ENCODE measurements around the gene IGFBP7. TPM values are rescaled to one million over a fixed set of nuclear protein-coding genes. Genes with fewer than 3 reads are reported as not detected.
A peak's percentile ranks its signal among the peaks of the same experiment; 100 is the strongest.

The IGFBP7 gene
- total RNA-seq, 1 donor: 234 TPM

DNA sequence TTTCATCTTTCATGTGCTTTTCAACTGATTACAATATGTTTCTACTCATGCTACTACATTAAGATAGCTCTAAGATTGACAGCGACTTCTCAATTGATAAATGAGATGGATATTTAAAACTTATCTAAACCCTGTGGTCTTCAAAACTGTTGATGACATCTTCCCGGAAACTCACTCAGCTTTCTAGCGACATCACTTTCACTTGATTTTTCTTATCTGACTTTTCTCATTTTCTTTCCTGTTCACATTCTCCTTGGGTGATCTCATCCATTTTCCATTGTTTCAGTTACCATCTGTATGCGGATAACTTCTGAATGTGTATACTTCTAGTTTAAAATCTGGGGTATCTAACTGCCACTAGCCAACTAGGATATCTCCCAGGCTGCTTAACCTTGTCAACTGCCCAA, 128.4 kb downstream of the IGFBP7 start:
- TF ChIP-seq, protein P1, sequence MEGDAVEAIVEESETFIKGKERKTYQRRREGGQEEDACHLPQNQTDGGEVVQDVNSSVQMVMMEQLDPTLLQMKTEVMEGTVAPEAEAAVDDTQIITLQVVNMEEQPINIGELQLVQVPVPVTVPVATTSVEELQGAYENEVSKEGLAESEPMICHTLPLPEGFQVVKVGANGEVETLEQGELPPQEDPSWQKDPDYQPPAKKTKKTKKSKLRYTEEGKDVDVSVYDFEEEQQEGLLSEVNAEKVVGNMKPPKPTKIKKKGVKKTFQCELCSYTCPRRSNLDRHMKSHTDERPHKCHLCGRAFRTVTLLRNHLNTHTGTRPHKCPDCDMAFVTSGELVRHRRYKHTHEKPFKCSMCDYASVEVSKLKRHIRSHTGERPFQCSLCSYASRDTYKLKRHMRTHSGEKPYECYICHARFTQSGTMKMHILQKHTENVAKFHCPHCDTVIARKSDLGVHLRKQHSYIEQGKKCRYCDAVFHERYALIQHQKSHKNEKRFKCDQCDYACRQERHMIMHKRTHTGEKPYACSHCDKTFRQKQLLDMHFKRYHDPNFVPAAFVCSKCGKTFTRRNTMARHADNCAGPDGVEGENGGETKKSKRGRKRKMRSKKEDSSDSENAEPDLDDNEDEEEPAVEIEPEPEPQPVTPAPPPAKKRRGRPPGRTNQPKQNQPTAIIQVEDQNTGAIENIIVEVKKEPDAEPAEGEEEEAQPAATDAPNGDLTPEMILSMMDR (IDR thresholded peaks at IDR 0.05; ENCODE audit: insufficient read depth, low read depth, low read length): no peak
- peak overlapping the region; percentile 6 for H3K4me3 ChIP-seq (ENCODE audit: low read depth, low read length)
- DNase-seq (ENCODE audit: low read depth): no peak

Small RNA genes lying within 50 kb of the gene (small RNA-seq; reads per million reads assigned to genes)
- gene RNU6-998P: not detected

Other genes starting within 250 kb of the IGFBP7 start
- 39.6 and 52.7 TPM in 2 replicates for gene REST, start 202.5 kb downstream of the IGFBP7 start, total RNA-seq
- 14.2 and 16.8 TPM in 2 replicates for gene NOA1, start 132.8 kb downstream of the IGFBP7 start, total RNA-seq
- gene POLR2B, start 131.5 kb downstream of the IGFBP7 start, total RNA-seq: 91.5 and 136 TPM in 2 replicates

Measured in fibroblast of villous mesenchyme (primary cell).